Measurements from ENCODE around the gene SETD5. TPM values are rescaled to one million over a fixed set of nuclear protein-coding genes. Genes with fewer than 3 reads are reported as not detected.

The SETD5 gene
- total RNA-seq, 8 experiments from 2014 or later: 32.0 to 200 (median 74.3) TPM

GRCh38 chr3:9395570-9396300 is 1.7 kb upstream of the SETD5 start:
- no peak for ATAC-seq (replicated peaks in 6 of 8)
- WGBS, 10 experiments: 0 to 54% (median 6%) methylated on average over 2 to 10 of the region's 15 CpGs; no CpG with 5 or more reads in 1 of the 10 experiments
- H3K27ac ChIP-seq: peak overlapping the region; percentile 98 to 99
- H3K4me1 ChIP-seq (replicated peaks in 1 of 2): peaks cover 14 to 16% of the 10 kb centered on the region in 2 donors
- in situ Hi-C loops (cut with MboI; ENCODE audit: low pct_unique_long_range_greater_than_20kb in 2 of 9, low sequenced_read_pairs in 9 of 9, unreplicated experiment in 9 of 9): no loop called here
- peak overlapping the region; percentile 66 to 95 (median 89) for H3K4me3 ChIP-seq

- peak overlapping the region; percentile 66 to 95 (median 89) for H3K4me3 ChIP-seq
- H3K4me1 ChIP-seq (replicated peaks in 1 of 2): peaks cover 14 to 20% of the 10 kb centered on the region in 2 donors
- peak overlapping the region; percentile 98 to 99 for H3K27ac ChIP-seq
- 0% methylated on average over 3 of the region's 25 CpGs; no CpG with 5 or more reads in 9 of the 10 experiments for WGBS, 10 experiments
- ATAC-seq (replicated peaks in 6 of 8): peak in 7 of 8 experiments; percentile 22 to 65 (median 59)
- in situ Hi-C loops (cut with MboI; ENCODE audit: low pct_unique_long_range_greater_than_20kb in 2 of 9, low sequenced_read_pairs in 9 of 9, unreplicated experiment in 9 of 9): no loop called here
These were observed 1.1 kb upstream of the SETD5 start for GRCh38 chr3:9396301-9396631.

- WGBS, 10 experiments: no CpG with 5 or more reads among the region's 71 CpGs
- in situ Hi-C loops (cut with MboI; ENCODE audit: low pct_unique_long_range_greater_than_20kb in 2 of 9, low sequenced_read_pairs in 9 of 9, unreplicated experiment in 9 of 9): no loop called here
These were observed 633 bp upstream of the SETD5 start for GRCh38 chr3:9396632-9397331.

GRCh38 chr3:9397906-9398699 is 688 bp downstream of the SETD5 start:
- 0 to 8% (median 0%) methylated on average over 1 to 13 of the region's 47 CpGs; no CpG with 5 or more reads in 2 of the 10 experiments for WGBS, 10 experiments
- peak overlapping the region; percentile 98 to 99 for H3K27ac ChIP-seq
- H3K4me3 ChIP-seq: peak overlapping the region; percentile 66 to 95 (median 89)
- ATAC-seq (replicated peaks in 6 of 8): no peak
- in situ Hi-C loops (cut with MboI; ENCODE audit: low pct_unique_long_range_greater_than_20kb in 2 of 9, low sequenced_read_pairs in 9 of 9, unreplicated experiment in 9 of 9): no loop called here
- H3K4me1 ChIP-seq (replicated peaks in 1 of 2): peaks cover 14 to 21% of the 10 kb centered on the region in 2 donors

More at GRCh38 chr3:9396632-9397331, 633 bp upstream of the SETD5 start:
- ATAC-seq (replicated peaks in 6 of 8): peak; percentile 62 to 80 (median 76)
- Histone ChIP-seq H3K4me1 (replicated peaks in 1 of 2) (peaks cover 14 to 20% of the 10 kb centered on the region in 2 donors), H3K4me3 (peak overlapping the region; percentile 66 to 95 (median 89)), H3K27ac (peak overlapping the region; percentile 98 to 99)

- H3K27ac ChIP-seq: peak overlapping the region; percentile 98 to 99
- peaks cover 16 to 28% of the 10 kb centered on the region in 2 donors for H3K4me1 ChIP-seq (replicated peaks in 1 of 2)
- in situ Hi-C loops (cut with MboI; ENCODE audit: low pct_unique_long_range_greater_than_20kb in 2 of 9, low sequenced_read_pairs in 9 of 9, unreplicated experiment in 9 of 9): no loop called here
- peak overlapping the region; percentile 66 to 95 (median 89) for H3K4me3 ChIP-seq
- no peak for ATAC-seq (replicated peaks in 6 of 8)
- WGBS, 10 experiments: 0 to 6% (median 0%) methylated on average over 1 to 7 of the region's 7 CpGs; no CpG with 5 or more reads in 1 of the 10 experiments
These were observed 1.4 kb downstream of the SETD5 start for GRCh38 chr3:9398700-9399336.

GRCh38 chr3:9399337-9399703 is 1.9 kb downstream of the SETD5 start:
- in situ Hi-C loops (cut with MboI; ENCODE audit: low pct_unique_long_range_greater_than_20kb in 2 of 9, low sequenced_read_pairs in 9 of 9, unreplicated experiment in 9 of 9): no loop called here
- Histone ChIP-seq H3K4me1 (replicated peaks in 1 of 2) (peaks cover 11 to 29% of the 10 kb centered on the region in 2 donors), H3K27ac (peak overlapping the region; percentile 98 to 99), H3K4me3 (peak overlapping the region; percentile 66 to 95 (median 89))
- WGBS, 10 experiments: 0 to 8% (median 0%) methylated on average over 1 to 2 of the region's 2 CpGs; no CpG with 5 or more reads in 3 of the 10 experiments
- ATAC-seq (replicated peaks in 6 of 8): no peak

GRCh38 chr3:9399746-9400145 is 2.3 kb downstream of the SETD5 start:
- Histone ChIP-seq H3K27ac (peak overlapping the region; percentile 98 to 99), H3K4me3 (peak overlapping the region; percentile 66 to 95 (median 89)), H3K4me1 (replicated peaks in 1 of 2) (peaks cover 11 to 29% of the 10 kb centered on the region in 2 donors)
- in situ Hi-C loops (cut with MboI; ENCODE audit: low pct_unique_long_range_greater_than_20kb in 2 of 9, low sequenced_read_pairs in 9 of 9, unreplicated experiment in 9 of 9): no loop called here
- ATAC-seq (replicated peaks in 6 of 8): peak in 7 of 8 experiments; percentile 0 to 13 (median 3)
- WGBS, 10 experiments: 0% methylated on average over 1 to 3 of the region's 3 CpGs; no CpG with 5 or more reads in 2 of the 10 experiments

GRCh38 chr3:9400616-9401015 is 3.2 kb downstream of the SETD5 start:
- H3K4me3 ChIP-seq: peak overlapping the region; percentile 66 to 95 (median 89)
- 0 to 17% (median 3%) methylated on average over 1 to 3 of the region's 3 CpGs; no CpG with 5 or more reads in 2 of the 10 experiments for WGBS, 10 experiments
- peak overlapping the region in 1 of 2 donors; percentile 99 for H3K27ac ChIP-seq
- in situ Hi-C loops (cut with MboI; ENCODE audit: low pct_unique_long_range_greater_than_20kb in 2 of 9, low sequenced_read_pairs in 9 of 9, unreplicated experiment in 9 of 9): no loop called here
- H3K4me1 ChIP-seq (replicated peaks in 1 of 2): peaks cover 12 to 31% of the 10 kb centered on the region in 2 donors
- no peak for ATAC-seq (replicated peaks in 6 of 8)

- H3K4me1 ChIP-seq (replicated peaks in 1 of 2): peaks cover 12 to 35% of the 10 kb centered on the region in 2 donors
- no peak for ATAC-seq (replicated peaks in 6 of 8)
- 14 to 92% (median 29%) methylated on average over 1 to 4 of the region's 4 CpGs; no CpG with 5 or more reads in 1 of the 10 experiments for WGBS, 10 experiments
- H3K4me3 ChIP-seq: peak overlapping the region; percentile 20 to 66 (median 28)
- H3K27ac ChIP-seq: peak overlapping the region; percentile 54 to 83
- in situ Hi-C loops (cut with MboI; ENCODE audit: low pct_unique_long_range_greater_than_20kb in 2 of 9, low sequenced_read_pairs in 9 of 9, unreplicated experiment in 9 of 9): no loop called here
These were observed 4.6 kb downstream of the SETD5 start for GRCh38 chr3:9401986-9402385.

- peak in 5 of 8 experiments; percentile 55 to 69 (median 64) for ATAC-seq (replicated peaks in 6 of 8)
- peak overlapping the region; percentile 20 to 66 (median 28) for H3K4me3 ChIP-seq
- 0 to 26% (median 0%) methylated on average over 1 to 3 of the region's 3 CpGs; no CpG with 5 or more reads in 1 of the 10 experiments for WGBS, 10 experiments
- H3K27ac ChIP-seq: peak overlapping the region; percentile 57 to 83
- in situ Hi-C loops (cut with MboI; ENCODE audit: low pct_unique_long_range_greater_than_20kb in 2 of 9, low sequenced_read_pairs in 9 of 9, unreplicated experiment in 9 of 9): no loop called here
- H3K4me1 ChIP-seq (replicated peaks in 1 of 2): peaks cover 12 to 35% of the 10 kb centered on the region in 2 donors
These were observed 5.2 kb downstream of the SETD5 start for GRCh38 chr3:9402410-9403228.

- WGBS, 10 experiments: 15 to 50% (median 43%) methylated on average over 1 to 2 of the region's 2 CpGs; no CpG with 5 or more reads in 1 of the 10 experiments
- in situ Hi-C loops (cut with MboI; ENCODE audit: low pct_unique_long_range_greater_than_20kb in 2 of 9, low sequenced_read_pairs in 9 of 9, unreplicated experiment in 9 of 9): no loop called here
- H3K27ac ChIP-seq: peak overlapping the region; percentile 57 to 83
- no peak for ATAC-seq (replicated peaks in 6 of 8)
- H3K4me1 ChIP-seq (replicated peaks in 1 of 2): peaks cover 12 to 35% of the 10 kb centered on the region in 2 donors
- peak overlapping the region; percentile 20 to 66 (median 28) for H3K4me3 ChIP-seq
These were observed 6.0 kb downstream of the SETD5 start for GRCh38 chr3:9403463-9403862.
